Neutrophil (primary cell): ENCODE measurements around the gene ZFPL1.

ENCODE experiments used
- H3K27ac ChIP-seq: fragments of 200-600 bp; sonication (generic); 2 replicates; pipeline ENCODE4 v1.5.1; 2016; ENCODE audit warnings: mild to moderate bottlenecking, moderate library complexity
- H3K27me3 ChIP-seq: fragments of 200-600 bp; sonication (generic); 2 replicates; pipeline ENCODE4 v1.6.0; 2016; ENCODE audit warnings: mild to moderate bottlenecking
- H3K36me3 ChIP-seq: fragments of 200-600 bp; sonication (generic); 2 replicates; pipeline ENCODE4 v1.5.1; 2017
- H3K4me1 ChIP-seq, 2 experiments: fragments of 200-600 bp in 1 of 2; sonication (generic) in 1 of 2; 1 replicate in 1 of 2; 2 replicates in 1 of 2; pipeline versions ENCODE4 v1.5.1 to v1.6.1; 2013 to 2016; ENCODE audit warnings: low read depth in 1 of 2, low read length in 1 of 2, mild to moderate bottlenecking in 1 of 2, moderate library complexity in 1 of 2; ENCODE audit not compliant: control insufficient read depth in 1 of 2, insufficient read depth in 1 of 2
- H3K4me3 ChIP-seq, 2 experiments: fragments of 200-600 bp in 1 of 2; sonication (generic) in 1 of 2; 1 replicate in 1 of 2; 2 replicates in 1 of 2; pipeline ENCODE4 v1.5.1; 2013 to 2016; ENCODE audit warnings: low read depth in 1 of 2, low read length in 1 of 2, mild to moderate bottlenecking in 1 of 2, moderate library complexity in 1 of 2
- H3K9me3 ChIP-seq: fragments of 200-600 bp; sonication (generic); 2 replicates; pipeline ENCODE4 v1.5.1; 2016
- CTCF ChIP-seq: fragments of 200-600 bp; sonication (generic); IDR thresholded peaks from 2 replicates; pipeline ENCODE4 v1.5.1; 2016; ENCODE audit warnings: antibody characterized with exemption

Gene ZFPL1

DNA sequence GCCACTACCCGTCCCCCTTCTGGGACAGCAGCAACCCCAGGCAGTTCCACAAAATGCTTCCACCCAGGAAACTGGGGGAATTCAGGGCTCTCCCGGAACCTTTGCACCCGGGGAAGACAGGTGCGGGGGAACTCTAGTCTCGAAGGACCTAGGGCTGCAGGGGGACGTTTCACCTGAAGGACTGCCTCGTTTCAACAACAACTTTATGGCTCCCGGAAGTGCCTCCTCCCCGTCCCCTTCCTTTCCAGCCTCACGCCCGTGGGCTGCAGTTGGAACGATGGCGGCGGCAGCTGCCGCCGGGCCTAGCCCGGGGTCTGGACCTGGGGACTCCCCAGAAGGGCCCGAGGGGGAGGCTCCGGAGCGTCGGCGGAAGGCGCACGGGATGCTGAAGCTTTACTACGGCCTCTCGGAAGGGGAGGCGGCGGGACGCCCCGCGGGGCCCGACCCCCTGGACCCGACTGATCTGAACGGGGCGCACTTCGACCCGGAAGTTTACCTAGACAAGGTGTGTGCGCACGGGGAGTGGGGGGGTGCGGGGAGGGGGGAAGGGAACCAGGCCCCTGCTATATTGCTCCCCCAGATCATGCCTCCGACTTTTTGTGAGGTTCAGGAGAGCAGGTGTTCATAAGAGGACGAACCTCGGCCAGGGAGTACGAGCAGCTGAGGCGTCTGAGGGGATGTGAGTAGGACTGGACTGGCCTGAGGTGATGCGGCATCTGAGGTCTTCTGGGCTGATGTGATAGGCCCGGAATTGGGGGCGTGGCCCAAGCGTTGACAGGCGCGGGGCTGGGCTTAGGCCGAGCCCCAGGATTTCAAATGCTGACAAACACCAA is 12.2 kb downstream of the ZFPL1 start, which contains the start of gene VPS51:
Gene VPS51 (plus strand): TSS at position 241 of the 833 bp plus-strand sequence. CDS start 37 bp downstream, at position 278.
- no peak for TF ChIP-seq CTCF
- H3K4me1 ChIP-seq: peaks cover 10 to 15% of the 10 kb centered on the region in 2 experiments
- H3K27me3 ChIP-seq: no peaks in the 10 kb centered on the region
- H3K27ac ChIP-seq: peak within 1 kb of the TSS; percentile 96
- H3K4me3 ChIP-seq: peak within 1 kb of the TSS; percentile 72 to 89
- no peaks in the 10 kb centered on the region for H3K9me3 ChIP-seq
- no peaks in the 10 kb centered on the region for H3K36me3 ChIP-seq

GRCh38 chr11:65096926-65097325 is 12.9 kb downstream of the ZFPL1 start:
- peak overlapping the region; percentile 96 for H3K27ac ChIP-seq
- H3K27me3 ChIP-seq: no peaks in the 10 kb centered on the region
- no peaks in the 10 kb centered on the region for H3K36me3 ChIP-seq
- no peak for TF ChIP-seq CTCF
- H3K9me3 ChIP-seq: no peaks in the 10 kb centered on the region
- peaks cover 10 to 15% of the 10 kb centered on the region in 2 experiments for H3K4me1 ChIP-seq
- peak overlapping the region; percentile 72 to 89 for H3K4me3 ChIP-seq

DNA sequence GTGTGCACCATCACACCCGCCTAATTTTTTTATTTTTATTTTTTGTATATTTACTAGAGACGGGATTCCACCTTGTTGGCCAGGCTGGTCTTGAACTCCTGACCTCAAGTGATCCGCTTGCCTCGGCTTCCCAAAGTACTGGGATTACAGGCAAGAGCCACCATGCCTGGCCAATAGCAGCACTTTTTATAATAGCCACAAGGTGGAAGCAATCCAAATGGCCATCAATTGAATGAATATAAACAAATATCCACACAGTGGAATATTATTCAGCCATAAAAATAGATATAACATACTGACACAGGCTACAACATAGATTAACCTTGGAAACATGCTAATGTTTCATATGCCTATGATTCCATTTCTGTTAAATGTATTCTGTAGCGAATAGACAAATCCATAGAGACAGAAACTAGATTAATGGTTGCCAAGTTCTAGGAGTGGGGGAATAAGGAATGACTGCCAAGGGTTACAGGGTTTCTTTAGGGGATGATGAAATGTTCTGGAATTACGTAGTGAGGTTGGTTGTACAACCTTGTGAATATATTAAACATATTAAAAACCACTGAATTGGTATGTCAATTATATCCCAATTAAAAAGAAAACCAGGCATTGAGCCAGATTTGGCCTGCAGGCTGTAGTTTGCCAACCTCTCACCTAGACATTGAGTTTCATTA is 16.8 kb downstream of the ZFPL1 start:
- H3K36me3 ChIP-seq: no peaks in the 10 kb centered on the region
- H3K9me3 ChIP-seq: no peaks in the 10 kb centered on the region
- H3K4me3 ChIP-seq: no peak overlapping the region
- H3K27ac ChIP-seq: no peak overlapping the region
- no peak for TF ChIP-seq CTCF
- H3K4me1 ChIP-seq: peaks cover 8 to 11% of the 10 kb centered on the region in 2 experiments
- H3K27me3 ChIP-seq: no peaks in the 10 kb centered on the region

- no peak for TF ChIP-seq CTCF
- no peaks in the 10 kb centered on the region for H3K4me1 ChIP-seq
- H3K9me3 ChIP-seq: no peaks in the 10 kb centered on the region
- H3K4me3 ChIP-seq: no peak overlapping the region
- no peak overlapping the region for H3K27ac ChIP-seq
- H3K27me3 ChIP-seq: no peaks in the 10 kb centered on the region
- peaks cover 4% of the 10 kb centered on the region for H3K36me3 ChIP-seq
These were observed 18.4 kb downstream of the ZFPL1 start for GRCh38 chr11:65102142-65103095.

DNA sequence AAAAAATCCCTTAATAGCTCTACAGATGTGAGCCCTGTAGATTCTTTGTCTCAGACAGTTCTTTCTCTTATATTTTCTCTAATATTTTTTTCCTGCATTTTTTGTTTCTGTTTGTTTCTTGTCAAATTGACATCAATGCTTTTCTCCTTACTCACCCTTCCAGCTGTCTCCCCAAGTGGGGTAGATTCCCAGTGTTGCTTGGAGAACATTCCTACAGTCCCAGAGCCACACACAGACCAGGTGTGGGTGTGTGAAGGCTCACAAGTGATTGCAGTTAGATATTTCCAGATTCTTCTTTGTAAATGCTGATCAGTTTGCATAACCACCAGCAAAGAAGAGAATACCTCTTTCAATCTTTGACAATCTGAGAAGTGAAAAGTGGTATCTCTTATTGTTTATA is 19.5 kb downstream of the ZFPL1 start:
- Histone ChIP-seq H3K36me3 (peaks cover 14% of the 10 kb centered on the region), H3K27ac (no peak overlapping the region), H3K27me3 (no peaks in the 10 kb centered on the region), H3K4me1 (no peaks in the 10 kb centered on the region), H3K9me3 (no peaks in the 10 kb centered on the region), H3K4me3 (no peak overlapping the region)
- TF ChIP-seq CTCF: no peak
